Measurements from ENCODE around the gene IFNGR2.
"Not testable (repeated sequence)": the region's sequence is repeated elsewhere in the genome, so short reads cannot be mapped to it uniquely, and the experiment has no call there.

The IFNGR2 gene

GRCh38 chr21:33443194-33443593 is 40.0 kb downstream of the IFNGR2 start:
- no peak for DNase-seq

GRCh38 chr21:33444499-33444898 is 41.3 kb downstream of the IFNGR2 start:
- DNase-seq = no peak

- DNase-seq = not testable (repeated sequence)
Measured at GRCh38 chr21:33446620-33447019, 43.4 kb downstream of the IFNGR2 start.

GRCh38 chr21:33449616-33450015 is 46.4 kb downstream of the IFNGR2 start:
- DNase-seq = no peak

GRCh38 chr21:33451634-33452071 is 48.4 kb downstream of the IFNGR2 start:
- DNase-seq = no peak

- DNase-seq = no peak
Measured at GRCh38 chr21:33452362-33452761, 49.1 kb downstream of the IFNGR2 start.

- no peak for DNase-seq
Measured at GRCh38 chr21:33455686-33456446, 52.7 kb downstream of the IFNGR2 start.

GRCh38 chr21:33458861-33459260 is 55.6 kb downstream of the IFNGR2 start:
- DNase-seq = no peak

GRCh38 chr21:33461538-33462250 is 58.5 kb downstream of the IFNGR2 start:
- no peak for DNase-seq

- DNase-seq = not testable (repeated sequence)
Measured at GRCh38 chr21:33469183-33469582, 66.0 kb downstream of the IFNGR2 start.

GRCh38 chr21:33470701-33471100 is 67.5 kb downstream of the IFNGR2 start:
- DNase-seq = no peak

- DNase-seq = no peak
Measured at GRCh38 chr21:33473344-33473743, 70.1 kb downstream of the IFNGR2 start.

GRCh38 chr21:33477066-33477465 is 73.9 kb downstream of the IFNGR2 start:
- no peak for DNase-seq

GRCh38 chr21:33478182-33478581 is 75.0 kb downstream of the IFNGR2 start:
- no peak for DNase-seq

GRCh38 chr21:33478935-33479678 is 75.9 kb downstream of the IFNGR2 start:
- peak in 4 of 5 experiments; percentile 15 to 67 (median 26) for DNase-seq

- peak; percentile 93 to 97 (median 96) for DNase-seq
Measured at GRCh38 chr21:33479679-33480480, 76.7 kb downstream of the IFNGR2 start, which contains the start of gene TMEM50B. TMEM50B (minus strand) TSS chr21:33479974; CDS start chr21:33468885, 11,089 bp downstream.

- no peak for DNase-seq
Measured at GRCh38 chr21:33480481-33481103, 77.4 kb downstream of the IFNGR2 start.

GRCh38 chr21:33481314-33481943 is 78.2 kb downstream of the IFNGR2 start:
- DNase-seq = peak in 1 of 5 experiments; percentile 1
